HepG2 (cell line): Measurements from ENCODE around the gene PPP1R13B. TPM values are rescaled to one million over a fixed set of nuclear protein-coding genes. Genes with fewer than 3 reads are reported as not detected.

Source experiments
- ATF6 ChIP-seq: sonication (generic); formaldehyde crosslinking; conservative IDR thresholded peaks from 2 replicates; pipeline ENCODE4 v1.4.0; 2020; ENCODE audit warnings: missing genetic modification reagents
- BRF2 ChIP-seq: sonication (generic); formaldehyde crosslinking; IDR thresholded peaks from 2 replicates; pipeline ENCODE4 v1.8.1; 2022; ENCODE audit warnings: mild to moderate bottlenecking, missing genetic modification reagents
- CEBPG ChIP-seq: IDR thresholded peaks from 2 replicates; pipeline ENCODE4 v1.6.1; 2016
- CREB3 ChIP-seq: sonication (generic); formaldehyde crosslinking; IDR thresholded peaks from 2 replicates; pipeline ENCODE4 v1.5.0; 2020; ENCODE audit warnings: missing genetic modification reagents
- GABPB1 ChIP-seq: IDR thresholded peaks from 2 replicates; pipeline ENCODE4 v1.6.1; 2016; ENCODE audit warnings: mild to moderate bottlenecking, missing genetic modification reagents, moderate library complexity, missing compliant biosample characterization
- HCFC1 ChIP-seq: fragments of 150-350 bp; IDR thresholded peaks from 2 replicates; pipeline ENCODE4 v1.6.1; 2014; ENCODE audit warnings: low read depth, low read length
- MYC ChIP-seq: sonication (generic); formaldehyde crosslinking; IDR thresholded peaks from 2 replicates; pipeline ENCODE4 v1.9.0; 2021; ENCODE audit warnings: missing genetic modification reagents, borderline replicate concordance
- PCBP2 ChIP-seq: fragments of 200-400 bp; formaldehyde crosslinking; optimal IDR thresholded peaks from 2 replicates; pipeline ENCODE3; 2018; ENCODE audit warnings: low read length, low read depth; ENCODE audit not compliant: poor library complexity, severe bottlenecking
- POGZ ChIP-seq: sonication (generic); formaldehyde crosslinking; IDR thresholded peaks from 2 replicates; pipeline ENCODE4 v1.4.0; 2020; ENCODE audit warnings: mild to moderate bottlenecking, missing genetic modification reagents
- YEATS4 ChIP-seq: sonication (generic); formaldehyde crosslinking; IDR thresholded peaks from 2 replicates; pipeline ENCODE4 v1.4.0; 2020; ENCODE audit warnings: missing genetic modification reagents, borderline replicate concordance
- ZIK1 ChIP-seq: sonication (generic); formaldehyde crosslinking; IDR thresholded peaks from 2 replicates; pipeline ENCODE4 v1.5.0; 2020; ENCODE audit warnings: mild to moderate bottlenecking, low read depth, missing genetic modification reagents, borderline replicate concordance
- ZNF234 ChIP-seq: sonication (generic); formaldehyde crosslinking; conservative IDR thresholded peaks from 2 replicates; pipeline ENCODE4 v1.5.1; 2020; ENCODE audit warnings: mild to moderate bottlenecking, missing genetic modification reagents
- ZNF235 ChIP-seq: sonication (generic); formaldehyde crosslinking; IDR thresholded peaks from 2 replicates; pipeline ENCODE4 v1.8.1; 2023; ENCODE audit warnings: mild to moderate bottlenecking, missing genetic modification reagents, borderline replicate concordance
- ZNF296 ChIP-seq: sonication (generic); formaldehyde crosslinking; conservative IDR thresholded peaks from 2 replicates; pipeline ENCODE4 v1.5.0; 2020; ENCODE audit warnings: mild to moderate bottlenecking, missing genetic modification reagents
- ZNF44 ChIP-seq: sonication (generic); formaldehyde crosslinking; IDR thresholded peaks from 2 replicates; pipeline ENCODE4 v1.5.1; 2020; ENCODE audit warnings: mild to moderate bottlenecking, missing genetic modification reagents
- ZNF512B ChIP-seq: sonication (generic); formaldehyde crosslinking; IDR thresholded peaks from 2 replicates; pipeline ENCODE4 v1.5.1; 2020; ENCODE audit warnings: missing genetic modification reagents, mild to moderate bottlenecking, borderline replicate concordance
- ZNF563 ChIP-seq: sonication (generic); formaldehyde crosslinking; IDR thresholded peaks from 2 replicates; pipeline ENCODE4 v1.8.0; 2022; ENCODE audit warnings: mild to moderate bottlenecking, moderate library complexity, missing genetic modification reagents
- ZSCAN9 ChIP-seq: IDR thresholded peaks from 2 replicates; pipeline ENCODE4 v1.6.1; 2016; ENCODE audit warnings: borderline replicate concordance
- polyA plus RNA-seq, 8 experiments: library from polyadenylated mRNA; depleted of rRNA in 3 of 8; stranded (reverse) in 7 of 8; unstranded in 1 of 8; fragments of >200 nt; fragmentation: Illumina TruSeq in 4 of 8; extraction: Trizol in 4 of 8; gene quantifications; 2 replicates each; pipeline versions ENCODE4 v1.2.1 to v1.2.3, GENCODE V29; 2011 to 2016; ENCODE audit warnings: low read depth in 4 of 8, missing spikeins in 1 of 8, mixed read lengths in 1 of 8; ENCODE audit not compliant: insufficient read depth in 1 of 8
- total RNA-seq, 5 experiments: library from RNA; depleted of rRNA; stranded (reverse); fragments of >200 nt; fragmentation: Illumina TruSeq; extraction: Trizol; gene quantifications; 2 replicates each; pipeline ENCODE4 v1.2.3, GENCODE V29; 2016; ENCODE audit warnings: low read depth in 1 of 5

Gene PPP1R13B
- total and polyA plus RNA-seq, 2 of the 13 experiments (the other 11 are each of a cell fraction or from before 2014, with no cell fraction given) = 4.6 to 9.4 TPM

- no peak for TF ChIP-seq BRF2 (CRISPR knock-in tag)
- no peak for TF ChIP-seq ZSCAN9 (CRISPR knock-in tag)
- no peak for TF ChIP-seq ZIK1
- no peak for TF ChIP-seq PCBP2
- TF ChIP-seq HCFC1 = no peak
- TF ChIP-seq CREB3 (CRISPR knock-in tag) = 0 out of 2 replicates have a peak, but pooled peaks have one; percentile 64
- no peak for TF ChIP-seq ZNF44 (CRISPR knock-in tag)
- TF ChIP-seq POGZ (CRISPR knock-in tag) = peak; percentile 38; the same call in 1 of the 2 replicates
- TF ChIP-seq YEATS4 (CRISPR knock-in tag) = peak; percentile 11
- TF ChIP-seq ZNF296 (CRISPR knock-in tag) = no peak
- TF ChIP-seq MYC (CRISPR knock-in tag) = peak; percentile 91
- no peak for TF ChIP-seq ZNF234
- 0 out of 2 replicates have a peak, but pooled peaks have one; percentile 4 for TF ChIP-seq ZNF235 (CRISPR knock-in tag)
- TF ChIP-seq CEBPG (CRISPR knock-in tag) = peak; percentile 70
- TF ChIP-seq ATF6 (CRISPR knock-in tag) = no peak; the same call in 1 of the 2 replicates
- peak; percentile 85 for TF ChIP-seq GABPB1 (CRISPR knock-in tag)
- no peak for TF ChIP-seq ZNF563
- TF ChIP-seq ZNF512B = peak; percentile 49; the same call in 1 of the 2 replicates
Measured at GRCh38 chr14:103879570-103880347, 32.4 kb upstream of the PPP1R13B start (continued).
